Measurements from ENCODE around the gene LIMK2.

LIMK2 gene

DNA sequence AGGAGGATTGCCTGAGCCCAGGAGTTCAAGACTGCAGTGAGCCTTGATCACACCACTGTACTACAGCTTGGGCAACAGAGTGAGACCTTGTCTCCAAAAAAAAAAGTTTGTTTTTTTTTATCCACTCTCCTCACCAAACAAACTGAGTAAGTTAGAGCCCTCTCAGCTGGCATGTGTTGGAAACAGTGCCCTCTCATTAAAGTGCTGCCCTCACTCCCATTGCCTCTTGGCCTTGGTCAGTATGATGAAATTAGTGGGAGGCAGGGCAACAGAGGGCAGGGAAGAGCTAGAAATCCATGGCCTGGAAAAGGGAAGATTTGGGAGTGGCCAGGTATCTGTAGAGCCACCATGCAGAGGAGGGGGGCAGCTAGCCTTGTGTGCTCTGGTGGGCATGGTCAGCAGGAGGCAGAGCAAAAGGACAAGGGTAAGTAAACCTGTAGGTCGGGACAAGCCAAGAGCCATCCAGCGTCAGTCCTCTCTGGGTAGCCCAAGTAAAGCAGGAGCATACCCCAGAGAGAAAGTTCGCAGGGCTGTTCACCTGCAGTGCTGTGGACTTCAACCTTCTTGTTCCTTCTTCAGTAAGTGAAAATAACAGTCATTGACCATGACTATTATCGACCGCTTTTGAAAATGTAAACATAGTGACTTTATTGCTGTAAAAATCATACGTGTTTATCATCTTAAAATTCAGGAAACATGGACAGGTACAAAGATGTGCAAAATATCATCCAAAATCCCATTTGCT, 52.0 kb downstream of the LIMK2 start:
- Mint-ChIP-seq H3K9me3 (no peaks in the 10 kb centered on the region), H3K27ac (no peak overlapping the region), H3K27me3 (ENCODE audit: low read depth, poor library complexity) (peaks cover 2% of the 10 kb centered on the region), H3K4me3 (no peak overlapping the region), H3K36me3 (ENCODE audit: low read depth) (peaks cover 60% of the 10 kb centered on the region), H3K4me1 (peaks cover 8% of the 10 kb centered on the region)
- DNase-seq: no peak
- TF ChIP-seq, protein P1, sequence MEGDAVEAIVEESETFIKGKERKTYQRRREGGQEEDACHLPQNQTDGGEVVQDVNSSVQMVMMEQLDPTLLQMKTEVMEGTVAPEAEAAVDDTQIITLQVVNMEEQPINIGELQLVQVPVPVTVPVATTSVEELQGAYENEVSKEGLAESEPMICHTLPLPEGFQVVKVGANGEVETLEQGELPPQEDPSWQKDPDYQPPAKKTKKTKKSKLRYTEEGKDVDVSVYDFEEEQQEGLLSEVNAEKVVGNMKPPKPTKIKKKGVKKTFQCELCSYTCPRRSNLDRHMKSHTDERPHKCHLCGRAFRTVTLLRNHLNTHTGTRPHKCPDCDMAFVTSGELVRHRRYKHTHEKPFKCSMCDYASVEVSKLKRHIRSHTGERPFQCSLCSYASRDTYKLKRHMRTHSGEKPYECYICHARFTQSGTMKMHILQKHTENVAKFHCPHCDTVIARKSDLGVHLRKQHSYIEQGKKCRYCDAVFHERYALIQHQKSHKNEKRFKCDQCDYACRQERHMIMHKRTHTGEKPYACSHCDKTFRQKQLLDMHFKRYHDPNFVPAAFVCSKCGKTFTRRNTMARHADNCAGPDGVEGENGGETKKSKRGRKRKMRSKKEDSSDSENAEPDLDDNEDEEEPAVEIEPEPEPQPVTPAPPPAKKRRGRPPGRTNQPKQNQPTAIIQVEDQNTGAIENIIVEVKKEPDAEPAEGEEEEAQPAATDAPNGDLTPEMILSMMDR (IDR thresholded peaks at IDR 0.05): no peak

DNA sequence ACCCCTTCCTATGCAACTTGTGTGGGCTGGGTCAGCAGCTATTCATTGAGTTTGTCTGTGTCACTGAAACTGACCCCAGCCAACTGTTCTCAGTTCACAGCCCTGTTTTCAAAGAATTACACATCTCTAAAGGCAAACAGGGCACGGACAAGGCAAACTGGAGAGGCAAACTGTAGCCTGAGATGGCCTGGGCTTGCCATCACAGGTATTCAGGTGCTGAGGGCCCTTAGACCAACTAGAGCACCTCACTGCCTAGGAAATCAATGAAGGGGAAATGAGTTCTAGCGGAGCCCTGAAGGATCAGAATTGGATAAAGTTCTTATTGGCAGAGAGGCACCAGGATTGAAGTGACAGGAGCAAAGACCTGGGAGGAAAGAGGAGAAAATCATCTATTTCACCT, 56.2 kb downstream of the LIMK2 start:
- Mint-ChIP-seq H3K9me3 (no peaks in the 10 kb centered on the region), H3K4me1 (peaks cover 30% of the 10 kb centered on the region), H3K27me3 (ENCODE audit: low read depth, poor library complexity) (peaks cover 2% of the 10 kb centered on the region), H3K27ac (peak overlapping the region; percentile 81), H3K36me3 (ENCODE audit: low read depth) (peaks cover 54% of the 10 kb centered on the region), H3K4me3 (no peak overlapping the region)
- TF ChIP-seq, protein P1 (IDR thresholded peaks at IDR 0.05): no peak
- DNase-seq: no peak

DNA sequence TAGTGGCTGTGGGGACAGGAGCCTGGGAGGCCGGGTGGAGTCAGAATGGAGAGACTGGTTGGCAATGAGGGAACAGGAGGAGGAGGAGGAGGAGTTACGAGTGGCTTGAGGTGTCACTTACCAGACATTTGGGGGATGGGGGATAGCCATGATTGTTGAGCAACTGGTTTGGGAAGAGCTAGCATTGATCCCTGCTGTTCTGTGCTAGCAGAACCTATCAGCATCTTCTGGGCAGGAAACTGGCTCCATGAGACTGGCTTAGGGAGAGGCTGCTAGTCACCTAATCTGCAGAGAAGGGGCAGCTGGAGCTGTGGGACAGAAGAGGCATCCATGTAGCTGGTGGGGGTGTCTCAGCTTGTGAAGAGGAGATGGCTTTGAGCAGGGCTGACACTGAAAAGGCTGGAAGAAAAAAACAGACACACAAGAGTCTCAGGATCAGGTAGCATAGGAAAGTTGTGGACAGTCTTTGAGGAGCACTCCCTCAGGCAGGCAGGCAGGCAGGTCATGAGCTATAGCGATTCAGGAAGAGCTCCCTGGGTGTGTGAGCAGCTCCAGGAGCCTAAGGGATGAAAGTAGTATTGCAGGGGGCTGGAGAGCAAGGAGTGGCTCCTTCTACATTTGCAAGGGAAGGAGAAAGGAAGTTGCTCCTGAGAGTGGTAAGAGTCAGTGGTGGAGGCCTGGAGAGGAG, 57.9 kb downstream of the LIMK2 start:
- Mint-ChIP-seq H3K9me3 (no peaks in the 10 kb centered on the region), H3K4me3 (no peak overlapping the region), H3K27me3 (ENCODE audit: low read depth, poor library complexity) (peaks cover under 1% of the 10 kb centered on the region), H3K4me1 (peaks cover 30% of the 10 kb centered on the region), H3K36me3 (ENCODE audit: low read depth) (peaks cover 58% of the 10 kb centered on the region), H3K27ac (peak overlapping the region; percentile 50)
- no peak for DNase-seq
- TF ChIP-seq, protein P1 (IDR thresholded peaks at IDR 0.05): no peak

DNA sequence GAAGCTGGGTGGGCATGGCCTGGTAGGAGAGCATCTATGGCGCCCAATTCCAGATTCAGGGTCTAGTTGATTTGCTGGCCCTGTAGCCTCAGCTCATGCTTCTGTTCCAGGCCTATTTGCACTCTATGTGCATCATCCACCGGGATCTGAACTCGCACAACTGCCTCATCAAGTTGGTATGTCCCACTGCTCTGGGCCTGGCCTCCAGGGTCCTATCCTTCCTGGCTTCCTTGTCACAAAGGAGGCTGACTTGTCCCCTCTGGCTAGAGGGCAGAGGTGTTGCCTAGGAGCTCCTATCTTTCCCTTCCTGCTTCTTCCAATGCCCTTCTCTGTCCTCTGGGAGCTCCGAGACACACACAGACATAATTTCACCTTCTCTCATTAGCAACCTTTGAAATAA, 58.9 kb downstream of the LIMK2 start:
- no peak for DNase-seq
- Mint-ChIP-seq H3K27me3 (ENCODE audit: low read depth, poor library complexity) (peaks cover 3% of the 10 kb centered on the region), H3K4me3 (no peak overlapping the region), H3K36me3 (ENCODE audit: low read depth) (peaks cover 61% of the 10 kb centered on the region), H3K9me3 (no peaks in the 10 kb centered on the region), H3K4me1 (peaks cover 30% of the 10 kb centered on the region), H3K27ac (peak overlapping the region; percentile 10)
- TF ChIP-seq, protein P1 (IDR thresholded peaks at IDR 0.05): no peak

DNA sequence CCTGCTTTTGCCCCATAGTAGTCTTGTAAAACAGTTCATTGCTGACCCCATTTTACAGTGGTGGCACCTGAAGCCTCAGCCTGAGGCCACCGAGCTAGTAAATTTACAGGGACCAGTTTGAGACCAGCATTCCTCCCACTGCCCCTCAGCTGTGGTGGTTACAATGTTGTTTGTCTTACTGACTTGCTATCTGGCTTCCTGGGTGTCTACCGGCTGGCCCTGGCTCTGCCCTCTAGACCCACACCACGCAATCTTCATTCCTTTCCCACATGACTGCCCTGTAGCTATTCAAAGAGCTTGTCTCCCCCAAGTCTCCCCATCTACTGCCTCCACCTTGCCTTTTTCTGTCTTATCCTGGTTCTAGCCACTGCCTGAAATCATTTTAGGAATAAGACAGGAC, 59.4 kb downstream of the LIMK2 start:
- peaks cover 30% of the 10 kb centered on the region for H3K4me1 Mint-ChIP-seq
- peaks cover 57% of the 10 kb centered on the region for H3K36me3 Mint-ChIP-seq (ENCODE audit: low read depth)
- no peak overlapping the region for H3K4me3 Mint-ChIP-seq
- TF ChIP-seq, protein P1 (IDR thresholded peaks at IDR 0.05): no peak
- no peak for DNase-seq
- peaks cover 3% of the 10 kb centered on the region for H3K27me3 Mint-ChIP-seq (ENCODE audit: low read depth, poor library complexity)
- no peaks in the 10 kb centered on the region for H3K9me3 Mint-ChIP-seq
- H3K27ac Mint-ChIP-seq: peak overlapping the region; percentile 10
